Putamen (tissue), 1 donor: ENCODE measurements around the gene SLC6A4.
"Not testable (repeated sequence)": the region's sequence is repeated elsewhere in the genome, so short reads cannot be mapped to it uniquely, and the experiment has no call there.

Source experiments
- DNase-seq: peaks from one replicate; pipeline ENCODE4 v3.0.0-alpha.2; 2016; ENCODE audit warnings: low spot score

Gene SLC6A4

GRCh38 chr17:30219315-30219714, 16.2 kb downstream of the SLC6A4 start:
- no peak for DNase-seq

- DNase-seq: no peak
Observed at GRCh38 chr17:30218799-30219198, 16.7 kb downstream of the SLC6A4 start.

- DNase-seq: no peak
Observed at GRCh38 chr17:30217746-30218245, 17.7 kb downstream of the SLC6A4 start.

GRCh38 chr17:30217054-30217453, 18.4 kb downstream of the SLC6A4 start:
- DNase-seq: no peak

- no peak for DNase-seq
Observed at GRCh38 chr17:30212750-30213149, 22.7 kb downstream of the SLC6A4 start.

GRCh38 chr17:30211371-30211770, 24.1 kb downstream of the SLC6A4 start:
- DNase-seq: no peak

- DNase-seq: no peak
Observed at GRCh38 chr17:30210901-30211300, 24.6 kb downstream of the SLC6A4 start.

- no peak for DNase-seq
Observed at GRCh38 chr17:30210366-30210765, 25.1 kb downstream of the SLC6A4 start.

GRCh38 chr17:30209930-30210329, 25.6 kb downstream of the SLC6A4 start:
- DNase-seq: no peak

GRCh38 chr17:30208214-30208613, 27.3 kb downstream of the SLC6A4 start:
- DNase-seq: no peak

- no peak for DNase-seq
Observed at GRCh38 chr17:30207655-30208054, 27.8 kb downstream of the SLC6A4 start.

- DNase-seq: no peak
Observed at GRCh38 chr17:30203471-30203981, 32.0 kb downstream of the SLC6A4 start.

GRCh38 chr17:30200656-30201055, 34.8 kb downstream of the SLC6A4 start:
- not testable (repeated sequence) for DNase-seq

GRCh38 chr17:30200106-30200505, 35.4 kb downstream of the SLC6A4 start:
- DNase-seq: no peak

GRCh38 chr17:30199600-30199999, 35.9 kb downstream of the SLC6A4 start:
- no peak for DNase-seq

GRCh38 chr17:30197416-30197815, 38.1 kb downstream of the SLC6A4 start:
- DNase-seq: no peak

GRCh38 chr17:30196504-30196903, 39.0 kb downstream of the SLC6A4 start:
- DNase-seq: no peak

GRCh38 chr17:30191072-30191471, 44.4 kb downstream of the SLC6A4 start:
- DNase-seq: no peak

GRCh38 chr17:30188211-30188939, 47.1 kb downstream of the SLC6A4 start:
- no peak for DNase-seq

GRCh38 chr17:30187573-30187972, 47.9 kb downstream of the SLC6A4 start:
- no peak for DNase-seq

- DNase-seq: no peak
Observed at GRCh38 chr17:30186761-30187160, 48.7 kb downstream of the SLC6A4 start.

GRCh38 chr17:30176855-30177254, 58.6 kb downstream of the SLC6A4 start:
- no peak for DNase-seq

- no peak for DNase-seq
Observed at GRCh38 chr17:30174556-30174955, 60.9 kb downstream of the SLC6A4 start.

- DNase-seq: no peak
Observed at GRCh38 chr17:30173649-30174048, 61.8 kb downstream of the SLC6A4 start.
